Activated CD4-positive, alpha-beta memory T cell treated with anti-CD3 and anti-CD28 coated beads, Interleukin-2, amount 10 ng/mL, durations not matched to agents 7 days and 5 days (primary cell): ENCODE results near the gene HEATR3. TPM values are rescaled to one million over a fixed set of nuclear protein-coding genes. Genes with fewer than 3 reads are reported as not detected.

ENCODE experiments used
- CTCF ChIA-PET: fragments of 350-600 bp; sonication (Branson Sonifier 250); formaldehyde crosslinking; loops from one replicate; lab custom pipeline; 2021; ENCODE audit warnings: antibody characterized with exemption, inconsistent platforms; lab: Charles Lee
- POLR2A ChIA-PET: fragments of 350-600 bp; sonication (Branson Sonifier 250); formaldehyde crosslinking; loops from one replicate; lab custom pipeline; 2021; ENCODE audit warnings: antibody characterized with exemption; lab: Charles Lee
- DNase-seq: peaks from one replicate; pipeline ENCODE4 v3.0.0-alpha.2; 2020
- H3K27ac Mint-ChIP-seq: one replicate; pipeline ENCODE4 v1.8.0; 2021; ENCODE audit warnings: mild to moderate bottlenecking, mixed read lengths
- H3K27me3 Mint-ChIP-seq: one replicate; pipeline ENCODE4 v1.8.0; 2021; ENCODE audit warnings: mixed read lengths
- H3K36me3 Mint-ChIP-seq: one replicate; pipeline ENCODE4 v1.8.0; 2021; ENCODE audit warnings: low read depth, mixed read lengths
- H3K4me1 Mint-ChIP-seq: one replicate; pipeline ENCODE4 v1.8.0; 2021; ENCODE audit warnings: mixed read lengths
- H3K4me3 Mint-ChIP-seq: one replicate; pipeline ENCODE4 v1.8.0; 2021; ENCODE audit warnings: mild to moderate bottlenecking, mixed read lengths
- H3K9me3 Mint-ChIP-seq: one replicate; pipeline ENCODE4 v1.8.0; 2021; ENCODE audit warnings: mixed read lengths
- total RNA-seq, 2 experiments: library from RNA; stranded (reverse); gene quantifications; one replicate each; pipeline ENCODE4 v1.2.3, GENCODE V29; 2021

The HEATR3 gene
- total RNA-seq, 2 experiments from 2014 or later = 20.7 to 21.3 TPM

- ChIA-PET POLR2A (interaction anchor here (0.7 to 2.7 kb wide), 9 partner anchors 15 to 530 kb away, joined by 3 to 13 read pairs (median 5); partner anchors contain the start of genes CNEP1R1 and SNX20), CTCF (interaction anchor here (0.7 to 2.0 kb wide), 9 partner anchors 13 to 225 kb away, joined by 3 to 15 read pairs (median 4); partner anchors contain the start of genes CNEP1R1 and HEATR3)
- peak overlapping the region; percentile 76 for H3K4me3 Mint-ChIP-seq
- peaks cover 12% of the 10 kb centered on the region for H3K36me3 Mint-ChIP-seq
- DNase-seq = no peak
- H3K27me3 Mint-ChIP-seq = no peaks in the 10 kb centered on the region
- H3K9me3 Mint-ChIP-seq = no peaks in the 10 kb centered on the region
- H3K4me1 Mint-ChIP-seq = peaks cover 26% of the 10 kb centered on the region
- peak overlapping the region; percentile 78 for H3K27ac Mint-ChIP-seq
These were observed 86.0 kb downstream of the HEATR3 start for GRCh38 chr16:50151756-50152155.

DNA sequence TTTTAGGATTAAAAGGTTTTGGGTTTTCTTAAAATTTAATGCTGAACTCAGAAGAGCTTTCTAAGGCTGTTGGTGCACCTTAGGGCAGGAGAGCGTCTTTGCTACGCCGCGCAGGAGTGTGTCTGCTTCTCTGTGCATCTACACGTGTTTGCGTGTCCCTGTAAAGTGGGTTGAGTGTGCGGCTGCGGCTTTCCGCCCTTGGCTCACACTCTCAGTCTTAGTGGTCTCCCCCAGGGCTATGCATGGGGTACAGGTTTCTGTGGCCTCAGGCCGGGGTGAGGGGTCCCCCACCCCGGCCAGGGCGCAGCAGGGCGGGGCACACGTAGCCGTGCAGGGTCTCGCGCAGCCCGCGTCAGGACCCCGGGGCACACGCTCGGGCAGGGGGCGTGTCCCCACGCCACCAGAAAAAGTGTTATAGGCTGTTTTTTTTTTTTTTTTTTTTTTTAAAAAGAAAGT, 86.6 kb downstream of the HEATR3 start:
- peak; percentile 82 for DNase-seq
- ChIA-PET POLR2A (interaction anchor here (0.8 to 2.7 kb wide), 9 partner anchors 15 to 529 kb away, joined by 3 to 13 read pairs (median 4); partner anchors contain the start of genes CNEP1R1 and SNX20), CTCF (interaction anchor here (0.7 to 2.0 kb wide), 8 partner anchors 13 to 224 kb away, joined by 3 to 15 read pairs (median 4); partner anchors contain the start of genes CNEP1R1 and HEATR3)
- peaks cover 17% of the 10 kb centered on the region for H3K36me3 Mint-ChIP-seq
- H3K4me3 Mint-ChIP-seq = peak overlapping the region; percentile 76
- H3K27ac Mint-ChIP-seq = peak overlapping the region; percentile 78
- H3K9me3 Mint-ChIP-seq = no peaks in the 10 kb centered on the region
- no peaks in the 10 kb centered on the region for H3K27me3 Mint-ChIP-seq
- peaks cover 31% of the 10 kb centered on the region for H3K4me1 Mint-ChIP-seq

DNA sequence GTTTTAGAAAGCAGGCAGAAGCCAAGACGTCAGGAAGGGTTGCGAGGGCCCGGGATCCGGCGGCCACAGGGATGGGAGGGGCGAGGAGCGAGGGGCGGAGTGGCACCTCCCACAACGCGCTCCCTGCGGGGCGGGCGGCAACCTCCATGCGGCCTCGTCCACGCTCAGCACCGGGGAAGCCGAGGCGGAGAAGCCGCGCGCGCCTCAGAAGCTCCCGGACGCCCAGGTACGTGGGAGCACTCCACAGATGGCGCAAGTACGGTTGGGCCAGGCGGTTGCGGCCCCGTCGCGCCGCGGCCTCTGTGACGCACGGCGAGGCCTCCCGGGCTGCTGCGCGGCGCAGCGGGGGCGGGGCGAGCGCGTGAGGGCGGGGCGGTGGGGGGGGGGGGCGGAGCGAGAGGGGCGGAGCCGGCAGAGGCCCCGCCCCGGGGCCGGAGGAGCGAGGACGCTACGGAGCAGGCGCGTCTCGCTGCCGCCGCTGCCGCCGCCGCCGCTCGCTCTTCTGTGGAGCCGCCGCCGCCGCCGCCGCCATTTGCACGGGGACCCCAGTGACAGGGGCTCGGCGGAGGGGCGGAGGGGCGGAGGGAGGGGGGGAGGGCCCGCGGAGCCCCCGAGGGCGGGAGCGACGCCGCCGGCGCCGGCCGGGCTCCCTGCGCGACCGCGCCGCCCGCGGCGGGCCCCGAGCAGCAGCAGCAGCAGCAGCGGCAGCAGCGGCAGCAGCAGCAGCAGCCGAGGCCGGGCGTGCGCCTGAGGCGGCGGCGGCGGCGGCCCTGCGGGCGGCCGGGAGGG, 87.2 kb downstream of the HEATR3 start, which contains the start of gene TENT4B:
Gene TENT4B (plus strand): TSS at position 500 of the 789 bp plus-strand sequence. CDS start 316 bp downstream, outside the sequence.
- Mint-ChIP-seq H3K4me1 (peaks cover 31% of the 10 kb centered on the region), H3K27ac (peak within 1 kb of the TSS; percentile 78), H3K4me3 (peak within 1 kb of the TSS; percentile 77), H3K36me3 (peaks cover 17% of the 10 kb centered on the region), H3K9me3 (no peaks in the 10 kb centered on the region), H3K27me3 (no peaks in the 10 kb centered on the region)
- POLR2A ChIA-PET = interaction anchor here (1.0 to 2.7 kb wide), 5 partner anchors 14 to 128 kb away, joined by 3 to 13 read pairs (median 9); partner anchors contain the start of gene CNEP1R1
- peak; percentile 89 for DNase-seq
- CTCF ChIA-PET = interaction anchor here (1.3 to 2.0 kb wide), 3 partner anchors 29 to 128 kb away, joined by 4 to 15 read pairs (median 6); partner anchors contain the start of genes CNEP1R1 and HEATR3

GRCh38 chr16:50153596-50154419, 88.0 kb downstream of the HEATR3 start:
- DNase-seq = peak; percentile 18
- peaks cover 17% of the 10 kb centered on the region for H3K36me3 Mint-ChIP-seq
- POLR2A ChIA-PET = no interaction called here
- CTCF ChIA-PET = no interaction called here
- peak overlapping the region; percentile 72 for H3K27ac Mint-ChIP-seq
- H3K9me3 Mint-ChIP-seq = no peaks in the 10 kb centered on the region
- H3K27me3 Mint-ChIP-seq = no peaks in the 10 kb centered on the region
- peaks cover 34% of the 10 kb centered on the region for H3K4me1 Mint-ChIP-seq
- peak overlapping the region; percentile 77 for H3K4me3 Mint-ChIP-seq

DNA sequence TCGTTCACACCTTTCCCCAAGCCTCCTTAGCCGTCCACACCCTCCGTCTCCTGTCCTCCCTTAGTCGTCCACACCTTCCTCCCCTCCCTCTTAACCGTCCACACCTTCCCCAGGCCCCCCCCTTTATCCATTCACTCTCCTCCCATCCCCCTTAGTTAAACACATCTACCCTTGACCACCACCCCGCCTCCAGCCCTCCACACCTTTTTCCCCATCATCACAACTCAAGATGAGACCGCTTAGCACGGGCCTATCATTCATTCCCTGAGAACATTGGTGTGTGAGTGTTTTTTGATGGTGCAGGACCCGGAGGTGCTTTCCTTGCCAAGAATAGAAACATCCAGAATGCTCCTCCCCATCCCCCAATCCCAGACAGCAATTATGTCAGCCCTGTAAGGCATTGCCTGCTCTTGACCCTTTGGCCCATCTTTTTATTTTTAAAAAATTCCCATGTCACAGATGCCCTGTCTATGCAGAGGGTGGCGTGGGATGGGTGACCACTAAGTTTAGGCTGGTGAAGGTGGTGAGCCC, 88.7 kb downstream of the HEATR3 start:
- peak; percentile 17 for DNase-seq
- Mint-ChIP-seq H3K4me1 (peaks cover 37% of the 10 kb centered on the region), H3K9me3 (no peaks in the 10 kb centered on the region), H3K36me3 (peaks cover 17% of the 10 kb centered on the region), H3K4me3 (peak overlapping the region; percentile 77), H3K27me3 (no peaks in the 10 kb centered on the region), H3K27ac (peak overlapping the region; percentile 49)
- POLR2A ChIA-PET = interaction anchor here (0.9 to 1.8 kb wide), 5 partner anchors 13 to 129 kb away, joined by 3 to 9 read pairs (median 3); partner anchors contain the start of gene CNEP1R1
- CTCF ChIA-PET = interaction anchor here (2.0 to 3.5 kb wide), 2 partner anchors 42 to 56 kb away, joined by 6 to 21 read pairs; no protein-coding TSS in a partner anchor

- Mint-ChIP-seq H3K4me1 (peaks cover 47% of the 10 kb centered on the region), H3K27ac (peak overlapping the region; percentile 49)
These were observed 90.2 kb downstream of the HEATR3 start for GRCh38 chr16:50155925-50156324.

More at GRCh38 chr16:50155925-50156324, 90.2 kb downstream of the HEATR3 start:
- DNase-seq = no peak
- no peaks in the 10 kb centered on the region for H3K27me3 Mint-ChIP-seq
- H3K9me3 Mint-ChIP-seq = no peaks in the 10 kb centered on the region
- ChIA-PET CTCF (interaction anchor here (0.9 to 3.5 kb wide), 4 partner anchors 41 to 171 kb away, joined by 3 to 21 read pairs (median 5); no protein-coding TSS in a partner anchor), POLR2A (interaction anchor here (0.9 to 1.8 kb wide), 5 partner anchors 11 to 54 kb away, joined by 3 to 9 read pairs (median 5); no protein-coding TSS in a partner anchor)
- peak overlapping the region; percentile 77 for H3K4me3 Mint-ChIP-seq
- peaks cover 25% of the 10 kb centered on the region for H3K36me3 Mint-ChIP-seq

Other genes starting within 250 kb of the HEATR3 start
- gene ZNF423, start 209.9 kb upstream of the HEATR3 start, total RNA-seq = not detected
- 10 to 100 TPM; 30.1 to 36.1 TPM for gene CNEP1R1, start 40.7 kb upstream of the HEATR3 start, total RNA-seq
- 10 to 100 TPM; 17.5 to 18.0 TPM for gene TENT4B, start 87.3 kb downstream of the HEATR3 start, total RNA-seq
- gene ADCY7, start 200.6 kb downstream of the HEATR3 start, total RNA-seq = 100 to 1,000 TPM; 266 to 270 TPM